Adipocyte (in vitro differentiated cells): ENCODE results near the gene LCLAT1.
A peak's percentile ranks its signal among the peaks of the same experiment; 100 is the strongest.

Experiments
- DNase-seq: peaks from one replicate; pipeline ENCODE4 v3.0.0-alpha.2; 2015; ENCODE audit warnings: low read depth
- H3K27me3 ChIP-seq: replicated peaks from 2 replicates; pipeline ENCODE4 v1.7.0; 2013; ENCODE audit warnings: mild to moderate bottlenecking, low read length, moderate library complexity; ENCODE audit not compliant: control insufficient read depth, insufficient read depth
- H3K36me3 ChIP-seq: 2 replicates; pipeline ENCODE4 v1.7.0; 2013; ENCODE audit warnings: low read length, mild to moderate bottlenecking, moderate library complexity; ENCODE audit not compliant: control insufficient read depth, insufficient read depth, severe bottlenecking
- H3K4me1 ChIP-seq: 2 replicates; pipeline ENCODE4 v1.7.0; 2013; ENCODE audit warnings: mild to moderate bottlenecking, low read length, moderate library complexity; ENCODE audit not compliant: control insufficient read depth, insufficient read depth
- H3K4me3 ChIP-seq: 2 replicates; pipeline ENCODE4 v1.7.0; 2013; ENCODE audit warnings: mild to moderate bottlenecking, low read length, moderate library complexity
- H3K9ac ChIP-seq: 2 replicates; pipeline ENCODE4 v1.7.0; 2013; ENCODE audit warnings: mild to moderate bottlenecking, low read length, moderate library complexity
- H3K9me3 ChIP-seq: 2 replicates; pipeline ENCODE4 v1.7.0; 2013; ENCODE audit warnings: mild to moderate bottlenecking, low read length, moderate library complexity; ENCODE audit not compliant: control insufficient read depth

LCLAT1 gene

DNA sequence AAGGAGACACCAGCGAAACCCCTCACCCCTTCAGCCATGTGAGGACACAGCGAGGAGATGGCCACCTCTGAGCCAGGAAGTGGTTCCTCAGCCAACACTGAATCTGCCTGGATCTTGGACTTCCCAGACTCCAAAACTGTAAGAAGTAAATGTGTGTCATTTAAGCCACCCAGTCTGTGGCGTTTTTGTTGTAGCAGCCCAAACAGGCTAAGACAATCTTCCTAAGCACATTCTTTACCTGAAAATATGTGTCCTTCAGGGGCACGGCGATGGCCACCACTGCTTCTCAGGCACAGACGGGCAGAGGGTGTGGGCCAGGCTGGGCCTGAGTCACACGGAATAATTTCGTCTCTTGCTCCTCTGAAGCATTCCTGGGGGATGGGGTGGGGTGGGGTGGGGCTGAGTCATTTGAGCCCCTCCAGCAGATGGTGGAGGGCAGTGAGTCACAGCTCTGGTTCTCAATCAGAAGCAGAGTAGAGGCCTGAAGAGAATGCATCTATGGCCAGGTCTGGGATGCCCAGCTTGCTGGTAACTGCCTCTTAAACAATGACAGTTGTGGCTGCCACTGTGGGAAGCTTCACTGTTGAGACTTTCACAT is 217.8 kb downstream of the LCLAT1 start:
- Histone ChIP-seq H3K9me3 (peaks cover 4% of the 10 kb centered on the region), H3K36me3 (no peaks in the 10 kb centered on the region), H3K4me1 (peaks cover 33% of the 10 kb centered on the region), H3K4me3 (no peak overlapping the region), H3K9ac (peak overlapping the region; percentile 80), H3K27me3 (no peaks in the 10 kb centered on the region)
- peak; percentile 92 for DNase-seq

DNA sequence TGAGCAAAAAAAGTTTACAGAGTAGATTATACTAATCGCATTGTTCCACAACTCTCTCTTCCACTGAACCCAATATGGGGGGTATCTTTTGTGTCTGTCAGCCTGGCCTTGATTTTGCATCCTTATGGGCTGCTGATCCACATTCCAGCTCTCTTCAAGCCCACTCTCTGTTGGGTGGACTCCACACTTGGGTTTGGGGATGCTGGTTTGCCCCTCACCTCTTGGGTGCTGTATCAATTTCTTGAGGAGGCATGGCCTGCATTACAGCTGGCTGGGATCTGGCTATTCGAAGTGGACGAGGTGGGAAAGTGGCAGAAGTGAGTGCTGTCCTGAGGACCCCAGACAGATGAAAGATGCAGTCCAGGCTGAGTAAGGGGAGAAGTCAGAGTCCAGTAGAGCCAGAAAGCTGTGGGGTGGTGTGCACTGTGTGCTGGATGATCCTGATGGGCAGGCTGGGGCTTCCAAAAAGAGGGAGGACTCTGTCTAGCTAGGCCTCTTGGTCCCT is 218.8 kb downstream of the LCLAT1 start:
- Histone ChIP-seq H3K9ac (peak overlapping the region; percentile 80), H3K36me3 (no peaks in the 10 kb centered on the region), H3K9me3 (peaks cover 9% of the 10 kb centered on the region), H3K4me3 (peak overlapping the region; percentile 15), H3K27me3 (no peaks in the 10 kb centered on the region), H3K4me1 (peaks cover 33% of the 10 kb centered on the region)
- no peak for DNase-seq

DNA sequence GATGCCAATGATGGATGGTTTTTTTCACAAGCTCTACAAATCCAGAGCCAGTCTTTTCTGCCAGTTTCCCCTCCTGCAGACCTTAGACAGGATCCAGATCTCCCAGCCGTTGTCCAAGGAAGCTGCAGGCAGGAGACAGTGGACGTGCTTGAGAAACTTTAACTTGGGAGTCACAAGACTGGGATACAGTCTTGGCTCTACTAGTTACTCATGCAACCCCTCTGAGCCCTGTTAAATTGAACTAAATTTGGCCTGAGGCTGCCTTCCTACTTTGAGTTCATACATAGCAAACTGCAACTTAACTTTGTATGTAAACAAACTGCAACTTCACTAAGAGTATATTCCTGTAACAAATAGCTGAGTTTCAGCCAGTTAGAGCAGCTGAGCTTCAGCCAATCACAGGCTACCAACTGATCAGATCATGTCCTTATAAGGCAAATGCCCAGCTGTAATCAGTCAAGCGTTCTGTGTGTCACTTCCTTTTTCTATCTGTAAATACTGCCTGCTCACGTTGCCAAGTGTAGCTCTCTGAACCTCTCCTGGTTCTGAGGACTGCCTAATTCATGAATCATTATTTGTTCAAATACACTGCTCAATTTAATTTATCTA is 219.3 kb downstream of the LCLAT1 start:
- Histone ChIP-seq H3K4me1 (peaks cover 33% of the 10 kb centered on the region), H3K4me3 (peak overlapping the region; percentile 15), H3K9me3 (peaks cover 9% of the 10 kb centered on the region), H3K9ac (peak overlapping the region; percentile 80), H3K36me3 (no peaks in the 10 kb centered on the region), H3K27me3 (no peaks in the 10 kb centered on the region)
- DNase-seq = peak; percentile 77

DNA sequence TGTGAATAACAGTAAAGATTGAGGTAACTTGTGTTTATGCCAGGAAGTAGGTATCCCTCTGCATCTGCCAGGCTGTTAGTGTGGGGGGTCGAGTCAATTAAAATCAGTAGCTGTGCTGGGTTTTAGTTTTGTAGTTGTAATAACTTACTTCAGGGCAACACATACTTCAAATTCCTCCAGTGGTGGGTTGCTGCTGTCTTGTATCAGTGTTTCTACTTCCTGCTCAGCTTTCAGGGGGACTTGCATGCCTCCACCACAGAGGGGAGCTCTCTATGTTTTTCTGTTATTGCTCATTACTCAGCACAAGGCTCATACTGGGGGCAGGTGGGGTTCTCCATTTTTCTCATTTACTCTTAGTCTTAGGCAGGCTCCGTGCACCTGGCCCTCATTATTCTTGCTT is 223.4 kb downstream of the LCLAT1 start:
- no peaks in the 10 kb centered on the region for H3K36me3 ChIP-seq
- no peak for DNase-seq
- no peak overlapping the region for H3K9ac ChIP-seq
- H3K4me1 ChIP-seq = peaks cover 17% of the 10 kb centered on the region
- no peaks in the 10 kb centered on the region for H3K27me3 ChIP-seq
- H3K9me3 ChIP-seq = peaks cover 13% of the 10 kb centered on the region
- no peak overlapping the region for H3K4me3 ChIP-seq

- Histone ChIP-seq H3K9ac (no peak overlapping the region), H3K36me3 (no peaks in the 10 kb centered on the region), H3K4me3 (no peak overlapping the region), H3K4me1 (no peaks in the 10 kb centered on the region), H3K27me3 (no peaks in the 10 kb centered on the region), H3K9me3 (peaks cover 13% of the 10 kb centered on the region)
- no peak for DNase-seq
These were observed 226.1 kb downstream of the LCLAT1 start for GRCh38 chr2:30673127-30673526.

- no peak for DNase-seq
These were observed 228.7 kb downstream of the LCLAT1 start for GRCh38 chr2:30675758-30676157.

GRCh38 chr2:30677231-30677630 is 230.2 kb downstream of the LCLAT1 start:
- H3K9ac ChIP-seq = no peak overlapping the region
- H3K36me3 ChIP-seq = no peaks in the 10 kb centered on the region
- H3K9me3 ChIP-seq = peaks cover 4% of the 10 kb centered on the region
- no peaks in the 10 kb centered on the region for H3K27me3 ChIP-seq
- no peaks in the 10 kb centered on the region for H3K4me1 ChIP-seq
- no peak overlapping the region for H3K4me3 ChIP-seq
- peak; percentile 19 for DNase-seq

More at GRCh38 chr2:30675758-30676157, 228.7 kb downstream of the LCLAT1 start:
- H3K9me3 ChIP-seq = peaks cover 4% of the 10 kb centered on the region
- no peaks in the 10 kb centered on the region for H3K4me1 ChIP-seq
- no peaks in the 10 kb centered on the region for H3K36me3 ChIP-seq
- no peaks in the 10 kb centered on the region for H3K27me3 ChIP-seq
- no peak overlapping the region for H3K9ac ChIP-seq
- no peak overlapping the region for H3K4me3 ChIP-seq

DNA sequence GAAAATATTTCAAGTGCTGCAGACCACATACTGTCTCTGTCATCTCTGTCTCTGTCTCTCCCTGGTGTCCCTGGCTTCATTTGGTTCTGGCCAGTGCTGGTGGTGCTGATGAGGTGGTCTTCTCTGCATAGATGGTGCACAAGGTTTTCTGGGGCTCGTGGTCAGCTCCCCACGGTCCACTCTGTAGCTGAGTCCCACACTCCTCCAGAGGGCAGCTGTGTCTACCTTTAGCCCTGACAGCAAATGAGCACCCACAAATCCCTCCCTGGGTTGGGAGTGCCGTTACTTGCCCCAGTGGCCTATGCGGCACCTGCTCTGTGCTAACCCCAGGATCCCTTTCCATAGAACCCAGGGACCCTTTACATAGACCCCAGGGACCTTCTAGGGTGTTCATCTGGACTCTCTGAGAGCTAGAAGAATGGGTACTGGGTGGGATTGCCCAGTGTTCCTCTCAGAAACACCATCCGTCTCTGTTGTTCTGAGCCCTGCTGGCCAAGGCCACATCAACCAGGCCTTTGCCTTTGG is 230.9 kb downstream of the LCLAT1 start:
- H3K4me1 ChIP-seq = no peaks in the 10 kb centered on the region
- H3K27me3 ChIP-seq = no peaks in the 10 kb centered on the region
- H3K36me3 ChIP-seq = no peaks in the 10 kb centered on the region
- H3K4me3 ChIP-seq = no peak overlapping the region
- no peak overlapping the region for H3K9ac ChIP-seq
- peaks cover 3% of the 10 kb centered on the region for H3K9me3 ChIP-seq
- DNase-seq = no peak

DNA sequence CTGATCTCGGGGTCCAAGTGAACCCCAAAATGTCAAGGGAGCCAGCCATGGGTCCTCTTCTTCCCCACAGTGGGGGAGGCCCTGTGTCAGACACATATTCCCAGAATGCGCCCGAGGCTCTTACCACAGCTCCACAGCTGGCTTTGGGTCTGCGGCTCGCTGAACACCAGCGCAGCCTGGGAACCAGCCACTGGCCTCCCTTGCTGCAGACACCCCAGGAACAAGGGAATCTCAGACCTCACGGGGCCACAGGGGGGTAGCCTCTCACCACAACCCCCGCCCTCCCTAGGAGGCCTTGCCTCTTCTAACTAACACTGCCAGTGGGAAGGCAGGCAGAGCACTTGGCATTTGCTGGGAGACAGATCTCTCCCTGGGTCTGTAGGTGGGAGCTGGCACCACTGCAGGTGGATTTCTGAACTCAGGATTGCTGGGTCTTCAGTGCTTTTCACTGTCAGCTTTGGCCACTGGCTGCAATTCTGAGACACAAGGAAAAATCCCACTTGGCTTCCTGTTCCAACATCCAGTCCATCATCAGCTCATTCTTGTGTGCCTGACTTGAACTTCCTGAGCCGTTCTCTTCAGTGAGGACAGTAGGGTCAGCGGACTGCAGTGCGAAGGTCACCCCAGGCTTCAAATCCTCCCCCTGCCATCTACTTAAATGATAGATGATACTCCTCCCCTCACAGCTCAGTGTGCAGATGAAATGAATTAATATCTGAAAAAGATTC is 231.5 kb downstream of the LCLAT1 start:
- no peak for DNase-seq
- H3K9ac ChIP-seq = no peak overlapping the region

GRCh38 chr2:30679426-30680088 is 232.5 kb downstream of the LCLAT1 start:
- Histone ChIP-seq H3K36me3 (no peaks in the 10 kb centered on the region), H3K9ac (no peak overlapping the region), H3K4me1 (no peaks in the 10 kb centered on the region), H3K9me3 (no peaks in the 10 kb centered on the region), H3K4me3 (no peak overlapping the region), H3K27me3 (no peaks in the 10 kb centered on the region)
- DNase-seq = no peak

More for the DNA sequence above, 231.5 kb downstream of the LCLAT1 start:
- Histone ChIP-seq H3K36me3 (no peaks in the 10 kb centered on the region), H3K4me1 (no peaks in the 10 kb centered on the region), H3K27me3 (no peaks in the 10 kb centered on the region), H3K4me3 (no peak overlapping the region), H3K9me3 (no peaks in the 10 kb centered on the region)

- Histone ChIP-seq H3K9me3 (no peaks in the 10 kb centered on the region), H3K4me3 (no peak overlapping the region)
- no peak for DNase-seq
These were observed 233.1 kb downstream of the LCLAT1 start for GRCh38 chr2:30680121-30680520.

More at GRCh38 chr2:30680121-30680520, 233.1 kb downstream of the LCLAT1 start:
- no peaks in the 10 kb centered on the region for H3K27me3 ChIP-seq
- H3K9ac ChIP-seq = no peak overlapping the region
- no peaks in the 10 kb centered on the region for H3K4me1 ChIP-seq
- no peaks in the 10 kb centered on the region for H3K36me3 ChIP-seq
